ENCODE results near the gene FILIP1L.

FILIP1L gene

DNA sequence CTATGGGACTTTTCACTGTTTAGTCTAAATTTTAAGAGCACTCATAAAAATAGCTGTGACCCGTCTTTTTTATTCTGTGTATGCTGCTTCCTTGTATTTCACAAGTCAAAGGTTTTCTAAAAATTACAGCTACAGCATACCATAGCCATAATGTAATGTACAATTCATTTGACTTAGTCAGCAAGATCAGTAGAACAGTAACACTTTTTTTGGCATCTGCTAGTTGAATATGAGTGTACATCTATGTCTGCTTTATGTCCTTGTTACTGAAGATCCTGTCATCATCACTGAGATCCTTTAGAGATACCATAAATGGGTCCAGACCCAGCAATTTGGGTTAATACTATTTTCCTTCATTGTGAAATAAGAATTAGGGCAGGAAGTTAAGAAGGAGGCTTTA is 254.5 kb downstream of the FILIP1L start:
- TF ChIP-seq, protein P1, sequence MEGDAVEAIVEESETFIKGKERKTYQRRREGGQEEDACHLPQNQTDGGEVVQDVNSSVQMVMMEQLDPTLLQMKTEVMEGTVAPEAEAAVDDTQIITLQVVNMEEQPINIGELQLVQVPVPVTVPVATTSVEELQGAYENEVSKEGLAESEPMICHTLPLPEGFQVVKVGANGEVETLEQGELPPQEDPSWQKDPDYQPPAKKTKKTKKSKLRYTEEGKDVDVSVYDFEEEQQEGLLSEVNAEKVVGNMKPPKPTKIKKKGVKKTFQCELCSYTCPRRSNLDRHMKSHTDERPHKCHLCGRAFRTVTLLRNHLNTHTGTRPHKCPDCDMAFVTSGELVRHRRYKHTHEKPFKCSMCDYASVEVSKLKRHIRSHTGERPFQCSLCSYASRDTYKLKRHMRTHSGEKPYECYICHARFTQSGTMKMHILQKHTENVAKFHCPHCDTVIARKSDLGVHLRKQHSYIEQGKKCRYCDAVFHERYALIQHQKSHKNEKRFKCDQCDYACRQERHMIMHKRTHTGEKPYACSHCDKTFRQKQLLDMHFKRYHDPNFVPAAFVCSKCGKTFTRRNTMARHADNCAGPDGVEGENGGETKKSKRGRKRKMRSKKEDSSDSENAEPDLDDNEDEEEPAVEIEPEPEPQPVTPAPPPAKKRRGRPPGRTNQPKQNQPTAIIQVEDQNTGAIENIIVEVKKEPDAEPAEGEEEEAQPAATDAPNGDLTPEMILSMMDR (conservative IDR thresholded peaks at IDR 0.05): no peak
- H3K27ac ChIP-seq: no peak overlapping the region

DNA sequence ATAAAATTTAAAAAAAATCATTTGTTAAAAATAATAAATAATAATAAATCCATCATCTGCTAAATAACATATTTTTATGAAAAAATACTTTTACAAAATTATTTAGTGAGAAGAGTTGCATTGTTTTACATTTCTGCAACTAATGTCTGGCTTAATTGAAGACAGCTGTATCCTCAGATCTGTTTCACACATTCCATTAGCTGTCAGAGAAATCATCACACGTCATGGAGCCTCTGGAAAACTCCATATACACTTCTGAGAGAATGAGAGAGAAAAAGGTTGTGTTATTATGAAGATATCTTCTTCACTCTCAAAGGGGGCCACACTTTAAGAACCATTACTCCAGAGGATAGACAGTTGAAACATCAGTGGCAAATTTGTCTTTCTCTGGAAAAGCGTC is 255.8 kb downstream of the FILIP1L start:
- TF ChIP-seq, protein P1 (conservative IDR thresholded peaks at IDR 0.05): no peak
- H3K27ac ChIP-seq: no peak overlapping the region

DNA sequence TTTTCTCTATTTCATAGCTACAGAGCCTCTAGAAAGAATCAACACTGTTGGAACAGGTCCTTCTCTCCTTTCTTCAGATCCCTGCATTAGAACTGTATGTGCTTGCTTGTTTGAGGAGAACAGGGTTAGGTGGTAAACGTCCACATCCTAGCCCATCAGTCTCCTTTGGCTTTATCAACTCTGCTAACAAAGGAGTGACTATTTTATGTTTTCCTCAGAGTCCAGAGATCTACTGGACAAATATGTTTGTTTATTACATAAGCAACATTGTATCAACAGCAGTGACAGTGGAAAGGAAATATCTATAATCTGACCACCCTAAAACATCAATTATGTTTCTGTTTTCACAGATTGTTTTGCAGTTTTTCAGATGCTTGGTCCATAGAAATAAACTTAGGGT is 257.0 kb downstream of the FILIP1L start:
- TF ChIP-seq, protein P1 (conservative IDR thresholded peaks at IDR 0.05): no peak

DNA sequence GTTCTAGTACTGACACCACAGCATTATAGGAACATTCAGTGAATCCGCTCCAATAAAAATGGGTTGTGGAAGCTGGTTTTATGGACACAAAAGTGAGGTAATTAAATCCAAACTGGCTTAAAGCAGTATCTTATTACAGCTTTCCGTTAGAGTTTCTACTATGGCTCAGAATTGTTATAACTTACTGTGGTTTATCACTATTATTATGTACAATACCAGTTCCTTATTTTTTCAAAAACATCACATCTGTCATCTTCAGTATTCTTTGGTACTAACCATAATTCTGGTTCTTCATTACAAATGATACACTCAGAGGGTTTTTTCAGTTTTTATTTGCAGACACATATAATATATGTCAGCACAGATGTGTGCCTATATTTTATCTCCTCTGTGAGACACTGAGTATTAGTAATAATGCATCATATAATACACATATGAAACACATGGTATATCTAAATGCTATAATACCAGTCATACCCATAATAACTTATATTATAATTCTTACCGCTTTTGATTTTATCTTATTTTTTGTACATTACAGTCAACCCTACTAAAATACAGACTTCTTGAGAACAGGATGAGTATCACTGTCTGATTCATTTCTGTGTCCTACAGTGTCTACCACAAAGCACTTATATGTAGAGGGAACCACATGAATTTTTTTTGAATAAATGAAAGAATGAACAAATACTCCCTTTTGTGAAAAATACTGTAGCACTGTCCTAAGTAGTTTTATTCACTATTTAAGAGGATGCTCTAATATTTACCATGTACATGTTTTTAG is 257.7 kb downstream of the FILIP1L start:
- TF ChIP-seq, protein P1 (conservative IDR thresholded peaks at IDR 0.05): no peak
- H3K27ac ChIP-seq: no peak overlapping the region

More for the DNA sequence above, 257.0 kb downstream of the FILIP1L start:
- no peak overlapping the region for H3K27ac ChIP-seq

- no peak overlapping the region for H3K27ac ChIP-seq
- TF ChIP-seq, protein P1 (conservative IDR thresholded peaks at IDR 0.05): no peak
Measured at GRCh38 chr3:99855900-99856299, 258.4 kb downstream of the FILIP1L start.

DNA sequence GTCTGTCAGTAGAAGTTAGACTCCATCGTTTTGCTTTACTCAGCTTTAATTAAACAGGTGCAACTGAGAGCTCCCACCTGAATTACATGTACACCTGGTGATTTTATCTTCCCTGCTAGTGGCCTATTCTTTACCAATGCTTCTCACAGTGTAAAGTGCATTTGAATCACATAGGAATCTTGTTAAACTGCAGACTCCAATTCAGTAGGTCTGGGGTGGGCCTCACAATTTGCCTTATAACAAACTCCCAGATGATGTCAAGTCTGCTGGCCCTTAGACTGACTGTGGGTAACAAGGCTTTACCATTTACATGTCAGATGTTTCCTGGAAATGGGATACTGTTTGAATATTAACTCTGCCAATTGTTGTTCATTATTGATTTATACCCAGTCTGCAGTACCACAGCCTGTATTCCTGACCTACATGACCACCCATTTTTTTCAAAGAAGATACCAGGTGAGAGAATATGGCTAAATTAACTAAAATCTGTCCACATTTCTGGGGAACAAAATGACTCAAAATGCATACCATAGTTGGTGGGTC is 259.5 kb downstream of the FILIP1L start:
- TF ChIP-seq, protein P1 (conservative IDR thresholded peaks at IDR 0.05): no peak
- no peak overlapping the region for H3K27ac ChIP-seq

DNA sequence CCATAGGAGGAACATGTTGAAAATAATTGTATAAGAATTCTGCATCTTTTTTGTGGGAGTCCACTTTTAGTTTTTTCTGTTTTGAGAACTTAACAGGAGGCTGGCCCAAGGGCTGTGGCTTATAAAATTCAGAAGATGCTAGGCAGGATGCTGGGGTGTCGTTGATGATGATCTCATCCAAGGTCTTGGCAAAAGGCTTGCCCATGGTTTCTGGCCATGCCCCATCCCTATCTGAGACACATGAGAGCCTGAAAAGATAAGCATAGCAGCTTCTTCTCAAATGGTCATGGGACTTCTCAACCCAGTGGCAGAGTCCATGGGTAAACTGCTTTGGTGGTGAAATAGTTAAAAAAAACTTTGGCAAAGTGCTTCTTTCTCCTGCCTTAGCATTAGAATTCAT is 261.4 kb downstream of the FILIP1L start:
- no peak overlapping the region for H3K27ac ChIP-seq
- TF ChIP-seq, protein P1 (conservative IDR thresholded peaks at IDR 0.05): no peak

Measured in VCaP (cell line).